H1 (cell line): ENCODE data around the gene CLASP2. TPM values are rescaled to one million over a fixed set of nuclear protein-coding genes. Genes with fewer than 3 reads are reported as not detected.

Experiments used
- BCL11A ChIP-seq, 2 experiments: IDR thresholded peaks; one replicate each; pipeline ENCODE4 v1.6.1; 2011; ENCODE audit warnings: low read depth in 2 of 2, low read length in 2 of 2, mild to moderate bottlenecking in 2 of 2
- CHD2 ChIP-seq: IDR thresholded peaks from 2 replicates; pipeline ENCODE4 v1.6.1; 2012; ENCODE audit warnings: low read length, improper control_type of control experiment
- CHD7 ChIP-seq: fragments of 300-600 bp; sonication (generic); IDR thresholded peaks from 2 replicates; pipeline ENCODE4 v1.7.1; 2012; ENCODE audit warnings: low read length, moderate library complexity, mild to moderate bottlenecking, inconsistent platforms; ENCODE audit not compliant: insufficient replicate concordance
- CTCF ChIP-seq, 3 experiments: IDR thresholded peaks; 1 replicate in 2 of 3; 2 replicates in 1 of 3; pipeline versions ENCODE4 v1.5.1 to v1.6.1; 2011; ENCODE audit warnings: low read length in 3 of 3, mild to moderate bottlenecking in 3 of 3, inconsistent platforms in 2 of 3, low read depth in 1 of 3, moderate library complexity in 1 of 3; ENCODE audit not compliant: insufficient read depth in 1 of 3; ENCODE audit errors: control extremely low read depth in 1 of 3
- E2F6 ChIP-seq: IDR thresholded peaks from 2 replicates; pipeline ENCODE4 v1.6.1; 2012; ENCODE audit warnings: inconsistent platforms
- JUND ChIP-seq: IDR thresholded peaks from 2 replicates; pipeline ENCODE4 v1.6.1; 2011; ENCODE audit warnings: mild to moderate bottlenecking, improper control_type of control experiment, low read length
- NANOG ChIP-seq: IDR thresholded peaks from 2 replicates; pipeline ENCODE4 v1.6.1; 2011; ENCODE audit warnings: low read length, low read depth, mild to moderate bottlenecking, inconsistent platforms; ENCODE audit not compliant: insufficient read depth, poor library complexity, severe bottlenecking
- RXRA ChIP-seq: IDR thresholded peaks from 2 replicates; pipeline ENCODE4 v1.6.1; 2011; ENCODE audit warnings: low read depth, mild to moderate bottlenecking, low read length, moderate library complexity; ENCODE audit not compliant: insufficient read depth
- YY1 ChIP-seq: IDR thresholded peaks from 2 replicates; pipeline ENCODE4 v1.6.1; 2011; ENCODE audit warnings: low read depth, mild to moderate bottlenecking, low read length
- polyA plus RNA-seq, 7 experiments: library from polyadenylated mRNA; depleted of rRNA in 3 of 7; stranded (reverse) in 5 of 7; unstranded in 2 of 7; fragments of >200 nt in 5 of 7; fragments of 200-250 nt in 2 of 7; gene quantifications; 1 replicate in 5 of 7; 2 replicates in 1 of 7; 4 replicates in 1 of 7; pipeline versions ENCODE4 v1.2.1 to v1.2.3, GENCODE V29; 2011 to 2013; ENCODE audit warnings: missing spikeins in 2 of 7, mixed read lengths in 2 of 7
- total RNA-seq: library from RNA; stranded (reverse); fragmentation: NEBNext Ultra II Directional; extraction: Animal tissue kit (Norgen Biotek cat#: 25700); gene quantifications from 2 replicates; pipeline ENCODE4 v1.2.1, GENCODE V29; 2021

The CLASP2 gene
- total and polyA plus RNA-seq, 2 of the 8 experiments (the other 6 are each of a cell fraction or from before 2014, with no cell fraction given) = 21.7 to 58.0 TPM

GRCh38 chr3:33456756-33457155 is 261.3 kb downstream of the CLASP2 start (continued):
- no peak for TF ChIP-seq CHD7
- no peak for TF ChIP-seq E2F6
- no peak for TF ChIP-seq CTCF (IDR thresholded peaks at IDR 0.05; ENCODE audit: control extremely low read depth in 1 of 3, insufficient read depth in 1 of 3, low read depth in 1 of 3, low read length in 3 of 3)
- no peak for TF ChIP-seq RXRA
- TF ChIP-seq NANOG = no peak
- TF ChIP-seq CHD2 = no peak
- no peak for TF ChIP-seq BCL11A (IDR thresholded peaks at IDR 0.05; ENCODE audit: low read depth in 2 of 2, low read length in 2 of 2)
- no peak for TF ChIP-seq JUND
- no peak for TF ChIP-seq YY1
